Choroid plexus epithelial cell (primary cell): ENCODE data around the gene AGPAT4.
A peak's percentile ranks its signal among the peaks of the same experiment; 100 is the strongest.

Experiments used
- DNase-seq: peaks from one replicate; pipeline ENCODE4 v3.0.0-alpha.2; 2010; ENCODE audit warnings: low read depth
- H3K4me3 ChIP-seq: 2 replicates; pipeline ENCODE4 v1.5.1; 2011; ENCODE audit warnings: low read depth, mild to moderate bottlenecking, control low read depth, low read length, moderate library complexity
- CTCF ChIP-seq: conservative IDR thresholded peaks from 2 replicates; pipeline ENCODE4 v1.5.1; 2011; ENCODE audit warnings: low read depth, mild to moderate bottlenecking, control low read depth, inconsistent platforms, low read length, moderate library complexity

AGPAT4 gene

GRCh38 chr6:161168281-161168891, 105.5 kb downstream of the AGPAT4 start:
- DNase-seq = peak; percentile 100
- no peak overlapping the region for H3K4me3 ChIP-seq
- no peak for TF ChIP-seq CTCF

GRCh38 chr6:161166677-161167076, 107.2 kb downstream of the AGPAT4 start:
- H3K4me3 ChIP-seq = no peak overlapping the region
- no peak for TF ChIP-seq CTCF
- DNase-seq = no peak

GRCh38 chr6:161166176-161166575, 107.7 kb downstream of the AGPAT4 start:
- DNase-seq = no peak
- no peak for TF ChIP-seq CTCF
- H3K4me3 ChIP-seq = no peak overlapping the region

- H3K4me3 ChIP-seq = no peak overlapping the region
- no peak for TF ChIP-seq CTCF
- no peak for DNase-seq
Observed at GRCh38 chr6:161164182-161164625, 109.7 kb downstream of the AGPAT4 start.

- TF ChIP-seq CTCF = no peak
- DNase-seq = no peak
- no peak overlapping the region for H3K4me3 ChIP-seq
Observed at GRCh38 chr6:161163466-161164181, 110.2 kb downstream of the AGPAT4 start.

GRCh38 chr6:161162722-161163121, 111.1 kb downstream of the AGPAT4 start:
- H3K4me3 ChIP-seq = no peak overlapping the region
- no peak for TF ChIP-seq CTCF
- DNase-seq = no peak

GRCh38 chr6:161161889-161162624, 111.8 kb downstream of the AGPAT4 start:
- peak; percentile 49 for DNase-seq
- H3K4me3 ChIP-seq = no peak overlapping the region
- TF ChIP-seq CTCF = no peak
